ENCODE data around the gene DRG2.

GRCh38 chr17:18089613-18090012, 1.9 kb downstream of the DRG2 start:
- no peak for TF ChIP-seq CTCF (IDR thresholded peaks at IDR 0.05; ENCODE audit: control extremely low read depth in 1 of 3, insufficient read depth in 1 of 3, low read depth in 1 of 3, low read length in 3 of 3)
- no peak for TF ChIP-seq MAX (IDR thresholded peaks at IDR 0.05)
